Erythroblast (primary cell): ENCODE data around the gene IL6ST.

Experiments
- GATA1 ChIP-seq: IDR thresholded peaks from 2 replicates; pipeline ENCODE4 v1.6.1; 2011; ENCODE audit warnings: low read depth, mild to moderate bottlenecking, control low read depth, low read length, moderate library complexity
- POLR2A ChIP-seq: IDR thresholded peaks from 2 replicates; pipeline ENCODE4 v1.6.1; 2011; ENCODE audit warnings: mild to moderate bottlenecking, low read length

DNA sequence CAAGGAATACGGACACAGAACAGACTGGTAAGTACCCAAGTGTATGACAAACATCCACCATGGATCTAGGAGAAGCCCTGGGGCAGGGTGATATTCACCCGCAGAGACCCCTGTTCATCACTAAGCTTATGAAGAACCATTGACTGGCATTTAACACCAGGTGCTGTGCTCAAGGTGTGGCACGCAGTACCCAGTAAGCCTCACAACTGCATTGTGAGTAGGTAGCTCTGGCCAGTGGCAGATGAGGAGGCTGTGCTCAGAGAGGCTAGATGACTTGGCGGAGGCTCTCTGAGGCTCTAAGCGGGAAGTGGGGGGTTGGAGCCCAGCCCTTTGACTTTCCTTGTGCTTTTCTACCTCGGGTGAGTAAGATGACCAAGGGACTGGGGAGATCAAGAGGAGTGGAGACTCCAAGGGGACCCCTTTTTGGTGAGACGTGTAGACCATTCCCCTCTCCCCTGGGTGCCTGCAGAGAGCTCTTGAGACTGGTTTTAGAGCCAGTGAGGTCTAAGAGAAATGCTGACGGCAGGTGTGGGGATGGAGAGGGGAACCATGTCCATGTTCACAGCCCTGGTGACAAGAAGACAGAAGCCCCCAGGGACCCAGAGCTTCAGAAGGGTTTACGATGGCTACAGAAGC lies 70.8 kb downstream of the IL6ST start:
- no peak for TF ChIP-seq POLR2A
- no peak for TF ChIP-seq GATA1
